H9 (cell line): ENCODE measurements around the gene ATG13. TPM values are rescaled to one million over a fixed set of nuclear protein-coding genes. Genes with fewer than 3 reads are reported as not detected.

ENCODE experiments used
- DNase-seq: peaks from one replicate; pipeline ENCODE4 v3.0.0-alpha.2; 2017
- H2AFZ ChIP-seq: one replicate; pipeline ENCODE4 v1.6.1; 2013; ENCODE audit warnings: mild to moderate bottlenecking, low read length, control low read depth, moderate library complexity
- H2AK5ac ChIP-seq: 2 replicates; pipeline ENCODE4 v1.6.1; 2013; ENCODE audit warnings: low read length, control low read depth, mixed read lengths; ENCODE audit not compliant: insufficient read length
- H2BK120ac ChIP-seq: one replicate; pipeline ENCODE4 v1.6.1; 2013; ENCODE audit warnings: low read depth, mild to moderate bottlenecking, low read length, control low read depth, inconsistent platforms; ENCODE audit not compliant: poor library complexity, severe bottlenecking
- H2BK12ac ChIP-seq: 2 replicates; pipeline ENCODE4 v1.6.1; 2013; ENCODE audit warnings: low read length, control low read depth, mixed read lengths, low read depth; ENCODE audit not compliant: insufficient read length
- H2BK15ac ChIP-seq: 2 replicates; pipeline ENCODE4 v1.6.1; 2013; ENCODE audit warnings: low read depth, low read length, control low read depth
- H2BK20ac ChIP-seq: one replicate; pipeline ENCODE4 v1.6.1; 2013; ENCODE audit warnings: low read depth, mild to moderate bottlenecking, low read length, control low read depth, inconsistent platforms; ENCODE audit not compliant: poor library complexity, severe bottlenecking
- H2BK5ac ChIP-seq: 2 replicates; pipeline ENCODE4 v1.6.1; 2013; ENCODE audit warnings: low read length, control low read depth, mixed read lengths; ENCODE audit not compliant: insufficient read length
- H3K14ac ChIP-seq: 2 replicates; pipeline ENCODE4 v1.6.1; 2013; ENCODE audit warnings: low read length, control low read depth; ENCODE audit not compliant: insufficient read depth
- H3K18ac ChIP-seq: 2 replicates; pipeline ENCODE4 v1.6.1; 2013; ENCODE audit warnings: low read depth, mild to moderate bottlenecking, mixed read lengths, low read length, control low read depth; ENCODE audit not compliant: insufficient read length
- H3K23ac ChIP-seq: 2 replicates; pipeline ENCODE4 v1.6.1; 2013; ENCODE audit warnings: low read length, control low read depth, mixed read lengths, low read depth; ENCODE audit not compliant: insufficient read length
- H3K23me2 ChIP-seq: 2 replicates; pipeline ENCODE4 v1.6.1; 2013; ENCODE audit warnings: low read depth, mild to moderate bottlenecking, mixed read lengths, low read length, control low read depth; ENCODE audit not compliant: insufficient read length, poor library complexity, severe bottlenecking
- H3K27ac ChIP-seq: 2 replicates; pipeline ENCODE4 v1.5.1; 2013; ENCODE audit warnings: low read length, control low read depth, mixed read lengths, low read depth; ENCODE audit not compliant: insufficient read length
- H3K27me3 ChIP-seq: 2 replicates; pipeline ENCODE4 v1.6.1; 2013; ENCODE audit warnings: low read length, control low read depth, inconsistent platforms; ENCODE audit not compliant: insufficient read depth
- H3K4ac ChIP-seq: 2 replicates; pipeline ENCODE4 v1.6.1; 2013; ENCODE audit warnings: low read depth, mild to moderate bottlenecking, control low read depth, inconsistent platforms, low read length, moderate library complexity
- H3K4me1 ChIP-seq: 2 replicates; pipeline ENCODE4 v1.6.1; 2013; ENCODE audit warnings: low read length, control low read depth, inconsistent platforms; ENCODE audit not compliant: insufficient read depth
- H3K4me2 ChIP-seq: 2 replicates; pipeline ENCODE4 v1.6.1; 2013; ENCODE audit warnings: low read length, control low read depth, mixed read lengths; ENCODE audit not compliant: insufficient read length, insufficient read depth
- H3K56ac ChIP-seq: 2 replicates; pipeline ENCODE4 v1.6.1; 2013; ENCODE audit warnings: low read depth, mild to moderate bottlenecking, mixed read lengths, low read length, control low read depth; ENCODE audit not compliant: insufficient read length
- H3K79me1 ChIP-seq: 2 replicates; pipeline ENCODE4 v1.6.1; 2013; ENCODE audit warnings: low read depth, mild to moderate bottlenecking, moderate library complexity, low read length, control low read depth, inconsistent platforms; ENCODE audit not compliant: insufficient read depth, poor library complexity, severe bottlenecking
- H3K79me2 ChIP-seq: 2 replicates; pipeline ENCODE4 v1.6.1; 2013; ENCODE audit warnings: low read length, control low read depth, inconsistent platforms; ENCODE audit not compliant: insufficient read depth
- H3K9ac ChIP-seq: 2 replicates; pipeline ENCODE4 v1.6.1; 2013; ENCODE audit warnings: low read length, control low read depth, mixed read lengths; ENCODE audit not compliant: insufficient read length; ENCODE audit errors: extremely low read depth
- H3K9me3 ChIP-seq: one replicate; pipeline ENCODE4 v1.6.1; 2013; ENCODE audit warnings: low read depth, low read length, inconsistent platforms; ENCODE audit not compliant: control insufficient read depth
- H3T11ph ChIP-seq: one replicate; pipeline ENCODE4 v1.6.1; 2013; ENCODE audit warnings: mild to moderate bottlenecking, low read length, control low read depth, inconsistent platforms
- H4K20me1 ChIP-seq: one replicate; pipeline ENCODE4 v1.6.1; 2013; ENCODE audit not compliant: control insufficient read depth, insufficient read length, insufficient read depth
- H4K5ac ChIP-seq: 2 replicates; pipeline ENCODE4 v1.6.1; 2013; ENCODE audit warnings: low read depth, mild to moderate bottlenecking, mixed read lengths, low read length, control low read depth; ENCODE audit not compliant: insufficient read length
- H4K8ac ChIP-seq: replicated peaks from 2 replicates; pipeline ENCODE4 v1.6.1; 2013; ENCODE audit warnings: low read length, control low read depth, mixed read lengths, low read depth; ENCODE audit not compliant: insufficient read length
- H4K91ac ChIP-seq: 2 replicates; pipeline ENCODE4 v1.6.1; 2013; ENCODE audit warnings: low read depth, mild to moderate bottlenecking, moderate library complexity, mixed read lengths, low read length, control low read depth; ENCODE audit not compliant: insufficient read length
- H3K27ac Mint-ChIP-seq, 3 experiments: 2 replicates in 2 of 3; 3 replicates in 1 of 3; pipeline ENCODE4 v1.8.0; 2020 to 2021; ENCODE audit warnings: mixed read lengths in 3 of 3, mild to moderate bottlenecking in 1 of 3, moderate library complexity in 1 of 3
- H3K27me3 Mint-ChIP-seq: 2 replicates; pipeline ENCODE4 v1.8.0; 2021; ENCODE audit warnings: low read depth, mild to moderate bottlenecking, moderate library complexity, mixed read lengths
- H3K36me3 Mint-ChIP-seq, 3 experiments: 2 replicates in 2 of 3; 3 replicates in 1 of 3; pipeline ENCODE4 v1.8.0; 2020 to 2021; ENCODE audit warnings: low read depth in 3 of 3, mixed read lengths in 3 of 3; ENCODE audit not compliant: insufficient read depth in 1 of 3
- H3K4me1 Mint-ChIP-seq, 2 experiments: 2 replicates each; pipeline ENCODE4 v1.8.0; 2020; ENCODE audit warnings: mixed read lengths in 2 of 2
- H3K4me3 Mint-ChIP-seq, 2 experiments: 2 replicates in 1 of 2; 3 replicates in 1 of 2; pipeline ENCODE4 v1.8.0; 2020 to 2021; ENCODE audit warnings: mild to moderate bottlenecking in 2 of 2, mixed read lengths in 2 of 2, moderate library complexity in 1 of 2
- H3K9me3 Mint-ChIP-seq, 2 experiments: 2 replicates in 1 of 2; 3 replicates in 1 of 2; pipeline ENCODE4 v1.8.0; 2020; ENCODE audit warnings: mild to moderate bottlenecking in 2 of 2, mixed read lengths in 2 of 2, moderate library complexity in 1 of 2
- CTCF ChIP-seq: fragments of 200-600 bp; sonication (generic); conservative IDR thresholded peaks from 3 replicates; pipeline ENCODE4 v1.8.0; 2021; ENCODE audit warnings: antibody characterized with exemption, mild to moderate bottlenecking
- WGBS: extraction: QIAGEN DNeasy Blood & Tissue Kit; methylation state at CpG from one replicate; pipeline ENCODE4 v1.1.7; 2013; ENCODE audit warnings: missing lambda C conversion rate, low lambda C conversion rate, mixed read lengths; ENCODE audit not compliant: insufficient read length; ENCODE audit errors: extremely low coverage; 5-methylcytosine and 5-hydroxymethylcytosine counted together
- total RNA-seq: library from RNA; stranded (reverse); gene quantifications from 2 replicates; pipeline ENCODE4 v1.2.1, GENCODE V29; 2021

ATG13 gene
- total RNA-seq, 1 experiment from 2014 or later: 79.1 TPM

- Histone ChIP-seq H3K27ac (no peak overlapping the region), H3T11ph (no peak overlapping the region), H4K5ac (no peak overlapping the region), H3K27me3 (no peaks in the 10 kb centered on the region), H2BK12ac (no peak overlapping the region), H3K9ac (no peak overlapping the region), H2AFZ (no peak overlapping the region), H2AK5ac (no peak overlapping the region), H2BK15ac (no peak overlapping the region), H2BK5ac (no peak overlapping the region), H3K4me2 (no peak overlapping the region), H3K14ac (no peak overlapping the region), H2BK20ac (no peak overlapping the region), H3K4ac (no peak overlapping the region), H3K9me3 (no peaks in the 10 kb centered on the region), H3K56ac (no peak overlapping the region), H3K23ac (no peak overlapping the region), H3K79me2 (no peaks in the 10 kb centered on the region), H3K4me1 (no peaks in the 10 kb centered on the region), H4K8ac (no peak overlapping the region), H3K18ac (no peak overlapping the region), H2BK120ac (no peak overlapping the region), H3K23me2 (no peaks in the 10 kb centered on the region), H3K79me1 (no peaks in the 10 kb centered on the region), H4K91ac (no peak overlapping the region), H4K20me1 (no peaks in the 10 kb centered on the region)
- DNase-seq: no peak
- no CpG with 5 or more reads among the region's 22 CpGs for WGBS
- Mint-ChIP-seq H3K4me1 (no peaks in the 10 kb centered on the region; a peak in 3 of 4 replicates), H3K36me3 (peaks cover 0 to 15% (median 9%) of the 10 kb centered on the region in 3 experiments; a peak in 4 of 7 replicates), H3K27ac (no peak overlapping the region), H3K4me3 (no peak overlapping the region), H3K27me3 (no peaks in the 10 kb centered on the region; the same call in 1 of the 2 replicates), H3K9me3 (no peaks in the 10 kb centered on the region)
- no peak for TF ChIP-seq CTCF
Observed at GRCh38 chr11:46680815-46681214, 63.5 kb downstream of the ATG13 start.
